ENCODE measurements around the gene FITM2.

Gene FITM2

GRCh38 chr20:44280387-44280786, 30.6 kb downstream of the FITM2 start:
- no peak for DNase-seq (ENCODE audit: low read depth)

GRCh38 chr20:44279228-44279627, 31.8 kb downstream of the FITM2 start:
- DNase-seq (ENCODE audit: low read depth) = peak; percentile 75

GRCh38 chr20:44274303-44275017, 36.5 kb downstream of the FITM2 start:
- DNase-seq (ENCODE audit: low read depth) = no peak

GRCh38 chr20:44273231-44274215, 37.5 kb downstream of the FITM2 start:
- DNase-seq (ENCODE audit: low read depth) = no peak

GRCh38 chr20:44271915-44272663, 38.9 kb downstream of the FITM2 start:
- DNase-seq (ENCODE audit: low read depth) = no peak

- no peak for DNase-seq (ENCODE audit: low read depth)
These were observed 42.2 kb downstream of the FITM2 start for GRCh38 chr20:44268802-44269201.

- DNase-seq (ENCODE audit: low read depth) = no peak
These were observed 46.7 kb downstream of the FITM2 start for GRCh38 chr20:44264287-44264686.

GRCh38 chr20:44258226-44258890, 52.6 kb downstream of the FITM2 start:
- DNase-seq (ENCODE audit: low read depth) = no peak

GRCh38 chr20:44256961-44257360, 54.0 kb downstream of the FITM2 start:
- DNase-seq (ENCODE audit: low read depth) = no peak

- no peak for DNase-seq (ENCODE audit: low read depth)
These were observed 55.1 kb downstream of the FITM2 start for GRCh38 chr20:44255942-44256341.

- DNase-seq (ENCODE audit: low read depth) = no peak
These were observed 56.9 kb downstream of the FITM2 start for GRCh38 chr20:44254073-44254472.

GRCh38 chr20:44253528-44253927, 57.5 kb downstream of the FITM2 start:
- DNase-seq (ENCODE audit: low read depth) = no peak
